Dermis blood vessel endothelial cell (primary cell): ENCODE results near the gene FBXO31. TPM values are rescaled to one million over a fixed set of nuclear protein-coding genes. Genes with fewer than 3 reads are reported as not detected.
"Not testable (repeated sequence)": the region's sequence is repeated elsewhere in the genome, so short reads cannot be mapped to it uniquely, and the experiment has no call there.

ENCODE experiments used
- DNase-seq: peaks from one replicate; pipeline ENCODE4 v3.0.0; 2010
- total RNA-seq: library from RNA; depleted of rRNA; stranded (reverse); fragments of >200 nt; gene quantifications from 2 replicates; pipeline ENCODE4 v1.2.3, GENCODE V29; 2014

The FBXO31 gene
- total RNA-seq, 1 donor from 2014 or later, result 36.1 TPM

- DNase-seq, result no peak
Measured at GRCh38 chr16:87360862-87361610, 22.5 kb downstream of the FBXO31 start.

- no peak for DNase-seq
Measured at GRCh38 chr16:87359121-87359520, 24.5 kb downstream of the FBXO31 start.

GRCh38 chr16:87358696-87359095 is 24.9 kb downstream of the FBXO31 start:
- no peak for DNase-seq

GRCh38 chr16:87358250-87358649 is 25.3 kb downstream of the FBXO31 start:
- no peak for DNase-seq

- no peak for DNase-seq
Measured at GRCh38 chr16:87356491-87356853, 27.1 kb downstream of the FBXO31 start.

- DNase-seq, result no peak
Measured at GRCh38 chr16:87353613-87354012, 30.0 kb downstream of the FBXO31 start.

- no peak for DNase-seq
Measured at GRCh38 chr16:87352818-87353217, 30.8 kb downstream of the FBXO31 start.

- DNase-seq, result no peak
Measured at GRCh38 chr16:87351320-87351698, 32.3 kb downstream of the FBXO31 start.

GRCh38 chr16:87350681-87351319 is 32.8 kb downstream of the FBXO31 start:
- no peak for DNase-seq

- DNase-seq, result no peak
Measured at GRCh38 chr16:87350031-87350430, 33.5 kb downstream of the FBXO31 start.

- DNase-seq, result no peak
Measured at GRCh38 chr16:87348616-87349157, 34.9 kb downstream of the FBXO31 start.

- no peak for DNase-seq
Measured at GRCh38 chr16:87347932-87348615, 35.5 kb downstream of the FBXO31 start.

- DNase-seq, result no peak
Measured at GRCh38 chr16:87346517-87347060, 37.0 kb downstream of the FBXO31 start.

GRCh38 chr16:87345726-87346424 is 37.7 kb downstream of the FBXO31 start:
- DNase-seq, result no peak

GRCh38 chr16:87344931-87345631 is 38.5 kb downstream of the FBXO31 start:
- peak; percentile 15 for DNase-seq

- peak; percentile 12 for DNase-seq
Measured at GRCh38 chr16:87344165-87344930, 39.2 kb downstream of the FBXO31 start.

GRCh38 chr16:87343753-87344050 is 39.9 kb downstream of the FBXO31 start:
- no peak for DNase-seq

GRCh38 chr16:87342978-87343752 is 40.4 kb downstream of the FBXO31 start:
- DNase-seq, result no peak

GRCh38 chr16:87342504-87342903 is 41.1 kb downstream of the FBXO31 start:
- no peak for DNase-seq

GRCh38 chr16:87340198-87340597 is 43.4 kb downstream of the FBXO31 start:
- no peak for DNase-seq

GRCh38 chr16:87339724-87340105 is 43.9 kb downstream of the FBXO31 start:
- DNase-seq, result not testable (repeated sequence)
